Heart right ventricle (tissue), 16 donors: ENCODE measurements around the gene PRKCQ. TPM values are rescaled to one million over a fixed set of nuclear protein-coding genes. Genes with fewer than 3 reads are reported as not detected.

Source experiments
- ATAC-seq, 8 donors: fragments of 200-7000 bp; cut with Tn5 transposase; one replicate each; pipeline ENCODE4 v1.9.1; 2020; ENCODE audit warnings: mild to moderate bottlenecking in 8 of 8, moderate library complexity in 8 of 8, moderate number of reproducible peaks in 1 of 8
- DNase-seq, 2 donors: peaks; one replicate each; pipeline ENCODE4 v3.0.0-alpha.2; 2020
- H3K27ac ChIP-seq, 10 donors: fragments of 200-600 bp; sonication (generic) in 2 of 10; one replicate each; pipeline versions ENCODE4 v1.5.0 to v1.8.0; 2020 to 2022; ENCODE audit warnings: mild to moderate bottlenecking in 3 of 10
- H3K27me3 ChIP-seq, 7 donors: fragments of 200-600 bp; one replicate each; pipeline ENCODE4 v1.8.0; 2021 to 2022; ENCODE audit warnings: mild to moderate bottlenecking in 2 of 7
- H3K36me3 ChIP-seq, 9 donors: fragments of 200-600 bp; sonication (generic) in 1 of 9; one replicate each; pipeline versions ENCODE4 v1.5.0 to v1.8.0; 2020 to 2022; ENCODE audit warnings: mild to moderate bottlenecking in 2 of 9
- H3K4me1 ChIP-seq, 9 donors: fragments of 200-600 bp; sonication (generic) in 1 of 9; one replicate each; pipeline versions ENCODE4 v1.5.0 to v1.8.0; 2020 to 2022; ENCODE audit warnings: mild to moderate bottlenecking in 4 of 9
- H3K4me3 ChIP-seq, 10 donors: fragments of 200-600 bp; sonication (generic) in 2 of 10; one replicate each; pipeline versions ENCODE4 v1.5.0 to v1.8.0; 2020 to 2022; ENCODE audit warnings: mild to moderate bottlenecking in 7 of 10, moderate library complexity in 2 of 10
- H3K9me3 ChIP-seq, 11 donors: fragments of 200-600 bp in 10 of 11; sonication (generic) in 2 of 11; one replicate each; pipeline versions ENCODE4 v1.5.0 to v1.8.0; 2013 to 2022; ENCODE audit warnings: mild to moderate bottlenecking in 2 of 11, control low read depth in 1 of 11, moderate library complexity in 1 of 11
- WGBS, 2 donors: extraction: QIAGEN DNeasy Blood & Tissue Kit; methylation state at CpG; one replicate each; pipeline ENCODE4 v1.1.7; 2013; ENCODE audit warnings: inconsistent platforms in 1 of 2; 5-methylcytosine and 5-hydroxymethylcytosine counted together
- intact Hi-C, 10 donors: fragments of 100-400 bp; cut with DNase I; formaldehyde crosslinking; loops; one replicate each; pipeline versions ENCODE4 v1.11.1 to v1.14.2; 2022
- polyA plus RNA-seq, 2 donors: library from polyadenylated mRNA; stranded (reverse); fragments of 200-250 nt; gene quantifications; one replicate each; pipeline ENCODE4 v1.2.3, GENCODE V29; 2013
- total RNA-seq, 10 donors: library from RNA; stranded (reverse); fragmentation: NEBNext Ultra II Directional in 3 of 10; extraction: Animal tissue kit (Norgen Biotek cat#: 25700) in 3 of 10; gene quantifications; one replicate each; pipeline versions ENCODE4 v1.2.1 to v1.2.4, GENCODE V29; 2021 to 2023
- TF ChIP-seq, protein P1 (sequence below), 9 donors: fragments of 200-600 bp; sonication (generic) in 2 of 9; IDR thresholded peaks; one replicate each; pipeline versions ENCODE4 v1.5.0 to v1.8.0; 2021 to 2022; ENCODE audit warnings: antibody characterized with exemption in 9 of 9, mild to moderate bottlenecking in 5 of 9, moderate library complexity in 1 of 9
- donor health status: Arrhythmogenic right ventricular cardiomyopathy.
- donor health status: ischemic (EF 13 %, LVEDD 7.1; RV severe dilation, severe dysfunction).
- donor health status: healthy with polysubstance abuse.
- donor health status: DM: no; HTN: yes; CAD: no.
- donor health status: DM: no; HTN: no; CAD: no.
- donor health status: ischemic (EF 25% LVEDD 6.9; RV normal size, moderate dysfunction).
- donor health status: ischemic (EF 25% LVEDD 5.7; RV mildly dilated, moderate dysfunction).
- donor health status: healthy.
- donor health status: DM: yes; HTN: yes; CAD: no.
- donor health status: Ischemic cardiomyopathy.
- donor health status: ischemic (EF 35%, LVEDD 5.7; RV mildly dilated, moderate dysfunction).
- donor health status: nonischemic (EF 11% LVEDD 7.7; RV severe dilation, severe dysfunction).
- donor health status: DM: yes; HTN: yes; CAD: no.
- donor health status: PGD.
- donor health status: ischemic (EF 29% LVEDD 5.4; RV normal size, mild dysfunction).
- donor health status: nonischemic (EF 23%, LVEDD 6.1; RV moderate dilation, normal function).

PRKCQ gene
- total and polyA plus RNA-seq, 12 donors: 0.04 to 2.0 (median 0.27) TPM; not detected in 2

DNA sequence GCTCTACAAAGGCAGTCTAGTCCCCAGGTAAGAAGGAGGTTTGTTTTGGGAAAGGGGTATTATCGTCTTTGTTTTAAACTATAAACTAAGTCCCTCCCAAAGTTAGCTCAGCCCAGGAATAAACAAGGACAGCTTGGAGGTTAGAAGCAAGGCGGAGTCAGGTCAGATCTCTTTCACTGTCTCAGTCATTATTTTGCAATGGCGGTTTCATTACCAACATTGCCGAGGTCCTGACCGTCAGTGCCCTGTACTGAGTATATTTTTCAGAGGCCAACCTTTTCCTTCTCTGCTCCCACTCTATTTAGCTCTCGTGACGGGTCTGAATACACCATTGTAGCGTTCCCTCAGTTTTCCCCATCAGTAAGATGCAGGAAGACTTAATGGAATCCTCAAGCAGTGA, 184.5 kb downstream of the PRKCQ start:
- DNase-seq (no peak), ATAC-seq (no peak)
- 87 to 94% methylated on average over 8 of the region's 8 CpGs for WGBS, 2 donors
- Histone ChIP-seq H3K36me3 (no peaks in the 10 kb centered on the region), H3K27ac (peak overlapping the region in 1 of 10 donors; percentile 54), H3K4me1 (peaks cover 0 to 55% (median 0%) of the 10 kb centered on the region in 9 donors), H3K4me3 (no peak overlapping the region), H3K27me3 (no peaks in the 10 kb centered on the region), H3K9me3 (peaks cover 0 to 8% (median under 1%) of the 10 kb centered on the region in 11 donors)
- intact Hi-C loops: no loop called here
- TF ChIP-seq, protein P1, sequence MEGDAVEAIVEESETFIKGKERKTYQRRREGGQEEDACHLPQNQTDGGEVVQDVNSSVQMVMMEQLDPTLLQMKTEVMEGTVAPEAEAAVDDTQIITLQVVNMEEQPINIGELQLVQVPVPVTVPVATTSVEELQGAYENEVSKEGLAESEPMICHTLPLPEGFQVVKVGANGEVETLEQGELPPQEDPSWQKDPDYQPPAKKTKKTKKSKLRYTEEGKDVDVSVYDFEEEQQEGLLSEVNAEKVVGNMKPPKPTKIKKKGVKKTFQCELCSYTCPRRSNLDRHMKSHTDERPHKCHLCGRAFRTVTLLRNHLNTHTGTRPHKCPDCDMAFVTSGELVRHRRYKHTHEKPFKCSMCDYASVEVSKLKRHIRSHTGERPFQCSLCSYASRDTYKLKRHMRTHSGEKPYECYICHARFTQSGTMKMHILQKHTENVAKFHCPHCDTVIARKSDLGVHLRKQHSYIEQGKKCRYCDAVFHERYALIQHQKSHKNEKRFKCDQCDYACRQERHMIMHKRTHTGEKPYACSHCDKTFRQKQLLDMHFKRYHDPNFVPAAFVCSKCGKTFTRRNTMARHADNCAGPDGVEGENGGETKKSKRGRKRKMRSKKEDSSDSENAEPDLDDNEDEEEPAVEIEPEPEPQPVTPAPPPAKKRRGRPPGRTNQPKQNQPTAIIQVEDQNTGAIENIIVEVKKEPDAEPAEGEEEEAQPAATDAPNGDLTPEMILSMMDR (IDR thresholded peaks at IDR 0.05): no peak

DNA sequence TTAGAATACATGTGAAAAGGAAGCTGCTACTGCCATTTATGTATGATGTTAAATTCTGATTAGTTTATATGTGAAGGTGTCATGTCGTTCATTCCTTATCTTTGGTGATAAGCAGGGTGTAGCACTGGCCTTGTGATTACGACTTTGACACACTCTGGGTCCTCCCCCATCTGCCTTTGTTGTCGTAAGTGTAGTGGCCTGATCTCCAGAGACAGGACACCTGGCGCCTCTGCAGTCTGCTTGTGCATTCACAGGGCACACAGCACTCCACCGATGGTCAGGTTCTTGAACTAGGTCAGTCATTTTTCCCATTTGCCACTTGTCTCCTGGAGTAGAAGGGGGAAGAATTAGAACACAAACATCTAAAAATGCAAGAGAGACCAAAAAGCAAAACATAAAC, 186.0 kb downstream of the PRKCQ start:
- Histone ChIP-seq H3K27me3 (no peaks in the 10 kb centered on the region), H3K4me1 (peaks cover 0 to 40% (median 0%) of the 10 kb centered on the region in 9 donors), H3K36me3 (no peaks in the 10 kb centered on the region), H3K4me3 (no peak overlapping the region), H3K27ac (no peak overlapping the region), H3K9me3 (peaks cover 0 to 24% (median 9%) of the 10 kb centered on the region in 11 donors)
- WGBS, 2 donors: 39 to 44% methylated on average over 5 of the region's 5 CpGs
- TF ChIP-seq, protein P1 (IDR thresholded peaks at IDR 0.05): no peak
- ATAC-seq (no peak), DNase-seq (no peak)
- intact Hi-C loops: no loop called here

DNA sequence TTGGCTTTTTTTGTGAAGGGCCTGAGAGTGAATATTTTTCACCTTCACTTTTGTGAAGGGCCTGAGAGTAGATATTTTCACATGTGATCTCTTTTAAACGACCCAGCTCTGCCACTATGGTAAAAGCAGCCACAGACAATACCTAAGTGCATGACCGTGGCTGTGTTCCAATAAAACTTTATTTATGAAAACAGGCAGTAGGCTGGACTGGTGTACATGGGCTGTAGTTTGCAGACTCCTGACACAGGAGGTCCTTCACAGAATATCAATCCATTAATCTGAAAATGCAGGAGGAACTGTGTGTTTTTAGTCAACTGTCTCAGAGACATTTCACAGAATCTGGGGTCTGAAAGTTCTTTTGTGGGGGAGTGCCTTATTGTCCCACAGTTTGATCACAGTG, 186.9 kb downstream of the PRKCQ start:
- peaks cover 0 to 32% (median 0%) of the 10 kb centered on the region in 9 donors for H3K4me1 ChIP-seq
- DNase-seq (no peak), ATAC-seq (no peak)
- H3K4me3 ChIP-seq: no peak overlapping the region
- H3K9me3 ChIP-seq: peaks cover 0 to 33% (median 13%) of the 10 kb centered on the region in 11 donors
- intact Hi-C loops: no loop called here
- H3K27ac ChIP-seq: no peak overlapping the region
- WGBS, 2 donors: 82 to 83% methylated on average over 2 of the region's 2 CpGs
- H3K36me3 ChIP-seq: no peaks in the 10 kb centered on the region
- H3K27me3 ChIP-seq: no peaks in the 10 kb centered on the region
- TF ChIP-seq, protein P1 (IDR thresholded peaks at IDR 0.05): no peak

DNA sequence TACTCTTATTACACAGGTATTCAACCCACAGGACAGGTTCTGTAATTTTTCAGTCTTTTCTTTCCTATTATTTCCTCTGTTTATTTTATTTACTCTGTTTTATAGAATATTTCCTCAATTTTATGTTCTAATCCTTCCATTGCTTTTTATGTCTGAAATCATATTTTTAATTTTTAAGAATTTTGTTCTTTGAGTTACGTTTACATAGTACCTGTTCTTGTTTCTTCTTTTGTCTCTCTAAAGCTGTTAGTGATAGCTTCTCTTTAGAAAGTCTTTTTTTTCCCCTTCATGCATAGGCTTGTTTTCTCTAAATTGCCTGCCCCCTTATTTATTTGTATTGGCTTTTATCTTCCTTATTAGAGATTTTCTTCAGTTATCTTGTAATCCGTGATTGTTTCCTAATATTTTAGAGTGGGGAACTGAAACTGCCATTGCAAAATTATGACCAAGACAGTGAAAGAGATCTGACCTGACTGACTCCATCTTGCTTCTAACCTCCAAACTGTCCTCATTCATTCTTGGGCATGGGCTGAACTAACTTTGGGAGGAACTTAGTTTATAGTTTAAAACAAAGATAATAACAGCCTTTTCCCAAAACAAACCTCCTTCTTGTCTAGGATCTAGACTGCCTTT, 189.7 kb downstream of the PRKCQ start:
- H3K27me3 ChIP-seq: no peaks in the 10 kb centered on the region
- peaks cover 0 to 33% (median 13%) of the 10 kb centered on the region in 11 donors for H3K9me3 ChIP-seq
- 93 to 94% methylated on average over 2 of the region's 2 CpGs for WGBS, 2 donors
- H3K4me3 ChIP-seq: no peak overlapping the region
- no peaks in the 10 kb centered on the region for H3K36me3 ChIP-seq
- no peak overlapping the region for H3K27ac ChIP-seq
- TF ChIP-seq, protein P1 (IDR thresholded peaks at IDR 0.05): no peak
- ATAC-seq (no peak), DNase-seq (no peak)
- intact Hi-C loops: no loop called here
- H3K4me1 ChIP-seq: peaks cover 0 to 18% (median 0%) of the 10 kb centered on the region in 9 donors
